ENCODE measurements around the gene FAM185A.
"Not testable (repeated sequence)": the region's sequence is repeated elsewhere in the genome, so short reads cannot be mapped to it uniquely, and the experiment has no call there.

Gene FAM185A

DNA sequence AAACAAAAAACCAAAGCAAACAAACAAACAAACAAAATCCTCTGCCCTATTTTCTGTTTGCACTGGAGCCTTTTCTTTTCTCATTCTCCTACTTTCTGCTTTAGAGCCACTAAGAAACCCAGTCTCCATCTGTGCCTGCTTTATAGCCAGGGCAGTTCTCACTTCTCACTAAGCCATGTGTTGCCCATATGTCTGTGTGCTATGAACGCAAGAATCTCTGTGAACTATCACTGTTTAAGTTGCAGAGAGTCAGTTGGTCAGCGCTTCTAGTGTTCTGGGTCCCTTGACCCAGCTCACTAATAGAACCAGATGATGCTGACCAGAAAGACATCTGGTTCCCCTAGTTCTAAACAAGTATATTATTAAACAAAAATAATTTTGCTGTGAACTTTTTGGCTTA is 81.4 kb downstream of the FAM185A start:
- no peak for DNase-seq (ENCODE audit: low spot score)

- no peak for DNase-seq (ENCODE audit: low spot score)
Observed at GRCh38 chr7:102832674-102833073, 83.9 kb downstream of the FAM185A start.

DNA sequence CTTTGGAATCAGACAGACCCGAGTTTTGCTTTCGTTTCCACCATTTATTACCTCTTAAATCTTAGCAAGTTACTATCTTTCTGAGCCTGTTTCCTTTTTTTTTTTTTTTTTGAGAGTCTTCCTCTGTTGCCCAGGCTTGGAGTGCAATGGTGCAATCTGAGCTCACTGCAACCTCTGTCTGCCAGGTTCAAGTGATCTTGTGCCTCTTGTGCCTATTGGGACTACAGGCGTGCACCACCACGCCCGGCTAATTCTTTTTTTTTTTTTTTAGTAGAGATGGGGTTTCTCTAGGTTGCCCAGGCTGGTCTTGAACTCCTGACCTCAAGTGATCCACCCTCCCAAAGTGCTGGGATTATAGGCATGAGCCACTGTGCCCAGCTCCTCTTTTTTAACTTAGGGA is 84.5 kb downstream of the FAM185A start:
- DNase-seq (ENCODE audit: low spot score) = no peak

- DNase-seq (ENCODE audit: low spot score) = no peak
Observed at GRCh38 chr7:102834466-102834865, 85.7 kb downstream of the FAM185A start.

- no peak for DNase-seq (ENCODE audit: low spot score)
Observed at GRCh38 chr7:102834999-102835398, 86.2 kb downstream of the FAM185A start.

GRCh38 chr7:102836191-102836919 is 87.6 kb downstream of the FAM185A start:
- DNase-seq (ENCODE audit: low spot score) = no peak

- DNase-seq (ENCODE audit: low spot score) = no peak
Observed at GRCh38 chr7:102836977-102837376, 88.2 kb downstream of the FAM185A start.

DNA sequence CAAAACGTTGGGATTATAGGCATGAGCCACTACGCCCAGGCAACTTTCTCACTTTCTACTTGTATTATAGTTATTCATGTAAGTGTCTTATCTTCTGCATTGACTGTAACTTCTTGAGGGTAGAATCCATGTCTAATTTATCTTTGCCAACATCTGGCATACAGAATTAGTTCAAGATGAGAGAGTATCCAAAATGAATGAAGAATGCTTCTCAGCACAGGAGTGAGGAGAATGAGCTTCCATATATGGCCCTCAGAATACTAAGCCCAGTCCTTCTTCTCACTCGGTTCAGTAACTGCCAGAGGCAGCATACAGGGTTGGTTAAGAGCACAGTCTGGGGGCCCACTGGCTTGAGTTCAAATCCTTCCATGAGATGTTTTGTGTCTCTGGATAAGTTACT is 89.0 kb downstream of the FAM185A start:
- no peak for DNase-seq (ENCODE audit: low spot score)

DNA sequence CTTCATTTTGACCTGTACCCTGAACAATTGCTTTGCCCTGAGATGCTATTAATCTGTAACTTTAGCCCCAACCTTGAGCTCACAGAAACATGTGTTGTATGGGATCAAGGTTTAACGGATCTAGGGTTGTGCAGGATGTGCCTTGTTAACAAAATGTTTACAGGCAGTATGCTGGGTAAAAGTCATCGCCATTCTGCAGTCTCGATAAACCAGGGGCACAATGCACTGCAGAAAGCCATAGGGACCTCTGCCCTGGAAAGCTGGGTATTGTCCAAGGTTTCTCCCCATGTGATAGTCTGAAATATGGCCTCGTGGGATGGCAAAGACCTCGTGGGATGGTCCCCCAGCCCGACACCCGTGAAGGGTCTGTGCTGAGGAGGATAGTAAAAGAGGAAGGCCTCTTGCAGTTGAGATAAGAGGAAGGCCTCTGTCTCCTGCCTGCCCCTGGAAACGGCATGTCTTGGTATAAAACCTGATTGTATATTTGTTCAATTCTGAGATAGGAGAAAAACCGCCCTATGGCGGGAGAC is 89.8 kb downstream of the FAM185A start:
- not testable (repeated sequence) for DNase-seq (ENCODE audit: low spot score)

- no peak for DNase-seq (ENCODE audit: low spot score)
Observed at GRCh38 chr7:102840404-102840803, 91.6 kb downstream of the FAM185A start.

DNA sequence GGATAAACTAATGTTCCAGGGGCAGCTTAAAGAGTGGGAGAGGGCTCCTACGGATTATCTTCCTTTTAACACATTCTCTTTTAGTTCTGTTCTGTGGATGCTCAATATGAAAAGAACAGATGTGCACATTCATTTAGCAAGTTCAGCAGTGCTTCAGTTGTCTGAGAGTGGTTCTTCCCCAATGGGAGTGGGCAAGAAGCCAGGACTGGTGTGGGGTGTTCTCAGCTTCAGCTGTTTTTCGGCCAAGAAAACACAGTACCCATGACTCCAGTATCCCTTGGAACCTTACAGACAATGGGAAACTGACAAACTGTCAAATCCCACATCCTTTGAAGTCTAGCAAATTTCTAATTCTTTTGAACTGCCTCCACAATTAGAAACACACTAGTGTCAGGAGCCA is 92.5 kb downstream of the FAM185A start:
- DNase-seq (ENCODE audit: low spot score) = no peak

- DNase-seq (ENCODE audit: low spot score) = no peak
Observed at GRCh38 chr7:102842284-102842683, 93.5 kb downstream of the FAM185A start.

DNA sequence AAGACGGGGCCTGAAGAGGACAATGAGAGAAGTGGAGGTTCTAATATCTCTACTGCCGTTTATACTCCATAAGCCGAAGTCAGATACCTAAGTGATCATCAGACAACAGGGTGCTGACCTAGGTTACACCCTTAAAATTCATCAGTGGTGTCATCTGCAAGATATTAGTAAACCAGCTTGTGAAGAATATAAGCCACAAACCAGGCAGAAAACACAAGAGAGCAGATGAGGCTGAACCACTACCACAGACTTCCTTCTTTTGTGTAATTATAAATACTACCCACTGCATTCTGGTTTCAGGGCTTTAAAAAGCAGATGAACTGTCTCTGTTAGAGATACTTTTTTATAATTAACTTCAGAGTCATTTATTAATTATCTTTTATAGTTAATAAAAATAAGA is 95.1 kb downstream of the FAM185A start:
- DNase-seq (ENCODE audit: low spot score) = no peak

DNA sequence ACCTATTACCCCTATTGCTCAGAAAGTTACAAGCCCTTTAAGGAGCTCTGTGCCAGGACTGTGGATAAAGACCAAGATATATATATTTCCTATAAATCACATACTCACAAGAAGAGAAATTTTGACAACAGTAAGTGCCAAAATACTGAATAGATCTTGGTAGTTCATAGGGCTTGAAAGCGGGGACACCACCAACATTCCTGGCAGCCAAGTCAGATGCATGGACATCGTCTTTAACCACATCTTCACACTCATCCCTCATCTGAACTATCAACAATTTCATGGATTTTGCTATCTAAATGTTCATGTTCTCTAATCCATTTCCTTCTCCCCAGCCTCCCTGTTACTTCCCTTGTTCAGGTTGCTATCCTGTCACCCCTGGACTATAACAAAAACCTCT is 96.5 kb downstream of the FAM185A start:
- no peak for DNase-seq (ENCODE audit: low spot score)

DNA sequence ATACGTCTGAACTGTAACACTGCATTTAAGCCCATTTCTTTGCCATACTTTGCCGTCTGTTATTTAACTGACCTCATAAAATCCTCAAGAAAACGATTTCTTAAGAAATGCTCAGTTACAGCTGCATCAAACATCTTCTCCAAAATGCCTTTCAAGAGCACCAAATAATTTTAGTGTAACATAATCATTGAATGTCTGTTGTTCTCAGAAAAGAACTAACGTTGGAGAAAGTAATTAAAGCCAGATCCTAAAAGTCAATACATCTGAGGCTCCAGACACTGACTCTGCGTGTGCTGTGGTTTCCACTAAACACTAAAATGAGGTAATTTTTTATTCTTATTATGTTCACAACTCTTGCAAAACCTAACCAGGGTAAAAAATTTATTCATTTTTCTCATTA is 100.3 kb downstream of the FAM185A start:
- no peak for DNase-seq (ENCODE audit: low spot score)

DNA sequence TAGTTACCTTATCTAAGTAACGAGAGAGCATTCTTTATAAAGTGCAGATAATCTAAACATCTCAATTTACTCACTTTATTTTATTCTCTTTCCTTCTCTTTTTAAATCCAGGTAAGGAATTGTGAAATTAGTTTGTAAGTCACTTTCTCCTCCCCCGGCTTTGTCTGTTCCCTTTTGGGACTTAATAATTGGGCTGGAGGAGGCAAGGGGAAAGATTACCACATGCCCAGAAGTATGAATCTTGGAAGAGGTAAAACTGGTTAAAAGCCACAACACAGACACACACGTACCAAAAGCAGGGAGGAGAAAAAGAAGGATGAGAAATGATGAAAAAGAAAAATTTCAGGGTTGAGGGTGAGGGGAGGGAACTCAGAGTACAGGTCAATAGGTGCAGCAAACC is 100.7 kb downstream of the FAM185A start:
- no peak for DNase-seq (ENCODE audit: low spot score)

DNA sequence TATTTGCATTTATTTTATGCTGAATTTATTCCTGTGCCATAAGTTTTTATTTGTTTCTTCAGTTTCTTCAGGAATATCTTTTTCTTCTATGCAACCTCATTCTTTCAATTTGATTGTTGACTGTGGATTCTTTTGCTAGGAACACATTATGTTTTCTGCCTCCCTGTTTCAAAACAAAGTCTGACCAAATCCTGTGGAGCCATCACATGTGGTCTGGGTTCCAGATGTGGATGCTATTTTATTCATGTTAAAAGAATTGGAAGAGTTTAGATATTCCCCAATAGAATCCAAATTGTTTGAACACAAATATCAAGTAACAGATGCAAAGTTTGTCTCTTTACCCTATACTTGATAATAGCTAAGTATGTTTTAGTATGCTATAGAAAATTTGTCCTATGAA is 107.2 kb downstream of the FAM185A start:
- DNase-seq (ENCODE audit: low spot score) = no peak

All from ecto neural progenitor cell (in vitro differentiated cells).